HG02610 (cell line): Measurements from ENCODE around the gene RAPGEF4.

Experiments
- ATAC-seq: cut with Tn5 transposase; IDR thresholded peaks from one replicate; pipeline ENCODE4 v1.9.1; 2021; ENCODE audit warnings: mild to moderate bottlenecking, moderate library complexity; ENCODE audit not compliant: unreplicated experiment

The RAPGEF4 gene

GRCh38 chr2:172894689-172895387 lies 159.2 kb downstream of the RAPGEF4 start:
- ATAC-seq: no peak

GRCh38 chr2:172896661-172897081 lies 161.0 kb downstream of the RAPGEF4 start:
- ATAC-seq: no peak

DNA sequence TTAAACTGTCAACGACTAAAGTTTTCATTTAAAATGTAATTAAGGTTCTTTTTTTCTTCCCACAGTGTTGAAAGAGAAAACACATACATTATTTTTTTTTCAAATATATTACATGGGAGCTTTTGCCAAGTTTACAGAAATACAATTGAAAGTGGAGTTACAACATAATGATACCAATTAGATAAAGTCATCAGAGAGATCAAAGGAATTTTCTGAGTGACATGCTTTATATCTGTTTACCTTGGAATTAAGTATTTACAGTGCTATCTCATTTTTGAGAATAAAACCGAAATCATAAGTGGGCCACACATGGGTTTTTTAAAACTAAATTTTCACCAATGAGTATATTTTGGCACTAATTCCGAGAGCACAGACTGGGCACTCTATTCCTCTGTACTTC lies 165.2 kb downstream of the RAPGEF4 start:
- ATAC-seq: no peak

DNA sequence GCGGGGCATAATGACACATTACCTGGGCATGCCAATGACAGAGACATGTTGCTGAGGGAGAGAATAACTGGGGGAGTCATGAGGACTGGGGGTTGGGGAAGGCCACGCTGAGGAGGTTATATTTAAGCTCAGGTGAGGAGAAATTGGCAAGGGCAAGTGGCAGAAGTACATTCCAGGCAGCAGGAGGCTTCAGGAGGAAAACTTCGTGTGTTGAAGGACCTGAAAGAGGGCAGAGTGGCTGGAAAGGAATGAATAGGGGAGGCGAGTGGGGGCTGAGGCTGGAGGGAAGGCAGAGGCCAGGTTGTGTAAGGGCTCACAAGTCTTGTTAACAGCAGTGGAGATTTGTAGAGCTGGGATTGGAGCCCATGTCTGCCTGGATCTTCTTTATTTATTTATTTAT lies 166.3 kb downstream of the RAPGEF4 start:
- no peak for ATAC-seq

DNA sequence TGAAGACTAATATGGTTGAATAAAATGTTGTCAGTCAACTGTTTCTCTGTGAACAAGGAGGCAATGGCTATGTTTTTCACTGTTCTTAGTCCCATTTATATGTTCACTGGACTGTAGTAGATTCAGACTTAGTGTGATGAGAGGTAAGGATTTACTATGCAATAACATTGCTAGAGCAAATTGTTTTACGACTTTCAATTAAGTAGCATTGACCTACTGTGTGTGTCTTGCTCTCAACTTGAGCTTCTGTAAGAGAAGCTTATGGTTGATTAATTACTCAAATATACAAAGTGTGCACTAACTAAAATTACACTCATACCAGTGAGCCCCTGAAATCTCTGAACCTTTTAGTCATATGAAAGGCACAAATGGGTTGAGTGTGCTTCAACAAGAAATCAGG lies 168.6 kb downstream of the RAPGEF4 start:
- ATAC-seq: no peak

GRCh38 chr2:172905937-172906811 lies 170.5 kb downstream of the RAPGEF4 start:
- no peak for ATAC-seq

DNA sequence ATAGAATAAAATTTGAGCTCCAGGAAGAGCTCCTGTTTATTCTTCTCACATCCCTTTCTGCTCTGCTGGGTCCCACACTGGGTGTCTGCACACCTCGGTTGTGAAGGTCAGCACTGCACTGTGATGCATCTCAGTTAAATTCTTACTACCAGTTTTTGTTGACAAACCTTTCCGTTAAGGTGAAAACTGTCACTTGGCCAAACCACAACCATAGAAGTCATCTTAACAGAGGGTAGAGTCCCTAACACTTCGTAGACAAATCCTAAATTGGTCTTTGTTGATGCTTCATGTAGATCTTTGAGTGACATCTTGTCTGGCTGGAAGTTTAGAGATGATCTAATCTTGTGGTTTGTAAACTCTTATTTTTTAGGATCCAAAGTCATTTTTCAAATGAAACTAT lies 172.6 kb downstream of the RAPGEF4 start:
- ATAC-seq: no peak

DNA sequence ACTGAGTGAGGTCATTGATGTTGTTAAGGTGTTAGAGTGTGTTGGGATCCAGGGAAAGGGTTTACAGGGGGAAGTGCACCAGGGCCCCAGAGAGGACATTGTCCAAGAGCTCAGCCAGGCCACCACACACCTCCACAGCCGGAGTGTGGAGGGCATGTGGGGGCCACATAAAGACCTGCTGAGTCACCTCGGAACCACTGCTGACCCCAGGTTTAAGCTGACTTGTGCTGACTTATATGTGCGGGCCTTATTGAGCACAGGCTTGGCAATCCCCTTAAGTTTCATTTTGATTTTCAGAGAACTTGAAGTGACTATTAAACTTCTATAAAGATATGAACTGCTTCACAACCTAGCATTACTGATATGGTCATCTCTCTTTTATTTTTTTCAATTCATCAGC lies 173.8 kb downstream of the RAPGEF4 start:
- ATAC-seq: peak; percentile 67

DNA sequence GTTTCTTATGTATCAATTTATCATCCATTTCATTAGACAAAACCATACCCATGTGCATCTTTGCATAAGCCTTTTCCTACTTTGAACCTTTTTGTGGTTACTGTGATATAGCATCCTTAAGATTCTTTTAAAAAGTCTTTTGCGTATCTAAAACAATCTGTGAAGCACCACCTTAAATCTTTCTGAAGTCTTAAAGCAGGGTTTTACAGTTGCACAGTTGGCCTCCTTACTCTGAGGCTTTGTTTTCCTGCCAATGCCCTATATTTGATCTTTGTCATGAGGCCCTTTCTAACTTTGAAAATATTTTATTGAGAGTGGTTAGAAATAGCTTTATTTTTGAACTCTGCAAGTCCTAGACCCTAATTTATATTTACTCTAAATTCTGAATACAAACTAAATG lies 176.6 kb downstream of the RAPGEF4 start:
- no peak for ATAC-seq

DNA sequence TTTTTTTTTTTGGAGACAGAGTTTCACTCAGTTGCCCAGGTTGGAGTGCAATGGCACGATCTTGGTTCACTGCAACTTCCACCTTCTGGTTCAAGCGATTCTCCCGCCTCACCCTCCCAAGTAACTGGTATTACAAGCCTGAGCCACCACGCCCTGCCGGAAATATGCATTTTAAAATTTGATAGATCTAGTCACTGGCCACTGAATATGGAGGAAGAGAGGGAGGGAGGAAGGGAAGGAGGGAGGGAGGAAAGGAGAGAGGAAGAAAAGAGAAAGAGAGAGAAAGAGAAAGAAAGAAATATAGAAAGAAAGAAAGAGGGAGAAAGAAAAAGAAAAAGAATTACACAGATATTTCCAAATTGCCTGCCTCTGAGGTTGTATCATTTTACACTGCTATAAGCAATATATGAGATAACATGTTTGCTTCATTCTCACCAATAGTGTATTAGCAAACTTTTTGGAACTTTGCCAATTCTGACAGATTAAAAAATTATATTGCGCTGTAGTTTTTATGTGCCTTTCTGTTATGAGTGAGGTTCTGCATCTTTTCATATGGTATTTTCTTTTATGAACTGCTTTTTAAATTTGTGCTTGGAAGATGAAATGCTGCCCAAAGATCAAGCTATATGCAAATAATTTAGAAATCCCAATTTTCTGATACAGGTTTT lies 178.8 kb downstream of the RAPGEF4 start:
- ATAC-seq: no peak

DNA sequence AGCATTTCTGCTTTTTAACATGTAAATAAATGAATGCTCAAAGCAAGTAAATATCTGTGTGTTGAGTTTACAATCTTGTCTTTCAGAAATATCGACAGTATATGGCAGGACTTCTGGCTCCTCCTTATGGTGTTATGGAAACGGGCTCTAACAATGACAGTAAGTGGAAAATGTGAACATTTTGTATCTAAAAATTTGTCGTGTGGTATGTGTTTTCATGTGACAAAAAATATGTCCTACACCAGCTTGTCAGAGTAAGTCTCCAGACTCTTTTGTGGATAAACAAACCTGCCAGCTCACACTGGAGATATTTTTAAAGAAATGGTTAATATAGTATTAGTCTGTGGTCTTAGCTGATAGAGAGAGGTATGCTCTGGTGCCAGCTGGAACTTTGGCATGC lies 182.1 kb downstream of the RAPGEF4 start:
- no peak for ATAC-seq

DNA sequence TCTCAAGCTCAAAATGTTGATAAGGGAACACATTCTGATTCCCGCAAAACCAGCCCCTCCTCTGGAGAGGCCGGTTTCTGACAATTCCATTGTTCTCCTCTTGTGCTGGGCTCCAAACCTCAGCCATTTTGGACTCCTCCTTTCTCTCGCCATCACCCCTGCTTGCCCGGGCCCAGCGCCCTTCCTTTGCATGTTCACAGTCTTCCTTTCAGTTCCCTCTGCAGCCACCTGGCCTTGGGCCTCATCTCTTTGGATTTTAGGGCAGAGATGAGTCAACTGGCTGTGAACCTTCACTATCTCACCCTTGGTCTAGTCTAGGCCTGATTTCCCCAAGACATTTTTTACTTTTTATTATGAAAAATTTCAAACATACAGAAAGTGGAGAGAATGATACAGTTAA lies 184.1 kb downstream of the RAPGEF4 start:
- peak; percentile 85 for ATAC-seq

GRCh38 chr2:172921532-172922236 lies 186.0 kb downstream of the RAPGEF4 start:
- ATAC-seq: no peak

DNA sequence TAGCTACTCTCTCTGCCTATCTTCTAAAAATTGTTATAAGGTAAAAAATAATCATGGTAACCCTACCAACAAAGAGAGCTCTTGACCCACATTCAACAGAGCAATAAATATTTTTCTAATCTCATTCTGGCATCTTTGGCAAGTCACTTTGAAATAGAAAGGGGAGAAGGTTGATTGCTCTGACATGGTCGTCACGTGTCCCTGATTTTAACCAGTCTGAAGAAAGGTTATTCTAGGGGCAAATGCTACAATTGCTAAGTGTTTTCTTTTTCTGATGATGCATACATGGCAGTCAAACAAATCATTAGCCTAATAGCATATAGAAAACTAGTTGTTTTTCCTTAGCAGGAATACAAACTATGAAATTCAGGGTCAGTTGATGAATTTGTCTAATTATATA lies 186.7 kb downstream of the RAPGEF4 start:
- ATAC-seq: no peak

DNA sequence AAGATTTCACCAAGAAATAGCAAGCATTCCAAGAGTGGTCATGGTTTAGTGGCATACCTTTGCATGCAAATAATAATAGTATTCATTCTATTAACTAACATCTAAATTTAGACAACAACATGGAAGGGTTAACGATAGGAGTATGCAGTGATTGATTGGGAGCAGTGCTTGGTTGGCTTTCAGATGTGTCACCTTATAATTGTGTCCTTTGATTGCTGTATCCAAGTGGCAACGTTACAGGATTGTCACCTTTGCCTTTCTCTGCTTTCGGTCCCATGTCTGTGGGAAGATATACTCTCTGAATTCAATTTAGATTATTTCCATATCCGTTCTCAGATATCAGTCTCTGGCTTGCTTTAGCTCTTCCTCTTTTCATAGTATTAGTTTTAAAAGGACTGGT lies 187.2 kb downstream of the RAPGEF4 start:
- no peak for ATAC-seq

- ATAC-seq: no peak
Observed at GRCh38 chr2:172924097-172924660, 188.5 kb downstream of the RAPGEF4 start.

- ATAC-seq: no peak
Observed at GRCh38 chr2:172925600-172925999, 190.0 kb downstream of the RAPGEF4 start.

DNA sequence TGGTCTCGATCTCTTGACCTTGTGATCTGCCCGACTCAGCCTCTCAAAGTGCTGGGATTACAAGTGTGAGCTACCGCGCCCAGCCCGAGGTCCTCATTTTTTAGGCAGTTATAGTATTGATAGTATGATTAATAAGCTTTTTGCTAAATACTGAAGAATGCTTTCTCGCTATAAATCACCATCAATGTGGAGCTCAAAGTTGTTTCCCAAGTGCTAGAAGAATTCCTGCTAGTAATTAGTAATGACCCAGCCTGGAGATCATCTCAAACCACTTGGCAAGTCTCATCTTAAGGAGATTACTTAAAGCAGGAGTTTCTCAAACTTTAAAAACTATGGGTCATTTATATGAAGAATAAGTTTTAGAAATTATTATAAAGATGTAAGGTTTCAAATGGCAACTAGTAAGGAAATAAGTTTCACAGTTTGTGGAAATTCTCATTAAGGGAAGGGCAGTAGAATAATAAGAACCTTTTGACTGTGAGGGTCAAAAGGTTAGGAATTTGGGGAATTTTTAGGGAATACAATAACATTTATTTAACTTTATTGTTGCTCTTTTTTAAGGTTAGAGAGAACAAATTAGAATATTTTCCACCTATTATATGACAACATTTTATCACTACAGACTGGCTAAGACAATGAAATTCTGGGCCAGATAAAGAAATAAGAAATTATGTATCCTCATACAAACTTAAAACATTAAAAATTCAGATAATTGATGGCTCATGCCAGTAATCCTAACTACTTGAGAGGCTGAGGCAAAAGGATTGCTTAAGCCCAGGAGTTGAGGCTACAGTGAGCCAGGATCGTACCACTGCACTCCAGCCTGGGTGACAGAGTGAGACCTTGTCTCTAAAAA lies 191.4 kb downstream of the RAPGEF4 start:
- ATAC-seq: no peak

DNA sequence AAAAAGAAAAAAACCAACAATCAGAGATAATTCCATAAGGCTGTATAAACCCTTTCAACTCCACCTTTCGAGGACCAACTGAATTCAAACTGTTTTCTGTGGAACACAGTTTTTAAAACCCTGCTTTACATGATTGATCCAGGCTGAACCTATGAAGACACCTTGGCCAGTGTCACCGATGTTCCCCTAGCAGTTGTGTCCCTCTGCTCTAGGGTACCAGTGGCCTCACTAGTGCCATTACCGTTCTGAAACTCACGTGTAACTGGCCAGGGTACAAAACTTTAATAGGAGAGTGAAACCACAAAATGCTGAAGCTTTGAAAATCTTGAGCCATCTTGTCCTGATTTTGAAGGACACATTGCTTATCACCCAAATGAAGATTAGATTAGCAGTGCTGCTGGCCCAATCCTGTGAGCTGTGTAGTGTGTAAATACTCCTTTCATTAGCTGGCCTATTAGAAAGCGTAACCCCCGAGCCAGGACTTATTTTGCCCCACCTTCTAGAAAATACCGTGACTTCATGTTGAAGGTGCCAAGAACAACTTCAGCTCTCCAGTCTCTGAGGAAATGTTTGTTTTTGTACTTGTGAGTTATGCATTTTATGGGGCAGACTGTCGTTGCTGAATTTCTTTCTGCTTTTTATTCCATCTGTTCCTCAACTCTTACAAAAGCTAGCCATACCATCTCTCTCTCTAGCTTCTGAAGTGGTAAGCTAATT lies 192.2 kb downstream of the RAPGEF4 start:
- no peak for ATAC-seq
